GM12875 (cell line): ENCODE data around the gene MAGI1.

Source experiments
- H3K4me3 ChIP-seq: one replicate; pipeline ENCODE4 v1.5.1; 2011; ENCODE audit warnings: low read depth, low read length, control low read depth
- TF ChIP-seq, protein P1 (sequence below): IDR thresholded peaks from 2 replicates; pipeline ENCODE4 v1.5.1; 2011; ENCODE audit warnings: low read depth, mild to moderate bottlenecking, control low read depth, inconsistent platforms, low read length, moderate library complexity, borderline replicate concordance; ENCODE audit not compliant: insufficient read depth

The MAGI1 gene

DNA sequence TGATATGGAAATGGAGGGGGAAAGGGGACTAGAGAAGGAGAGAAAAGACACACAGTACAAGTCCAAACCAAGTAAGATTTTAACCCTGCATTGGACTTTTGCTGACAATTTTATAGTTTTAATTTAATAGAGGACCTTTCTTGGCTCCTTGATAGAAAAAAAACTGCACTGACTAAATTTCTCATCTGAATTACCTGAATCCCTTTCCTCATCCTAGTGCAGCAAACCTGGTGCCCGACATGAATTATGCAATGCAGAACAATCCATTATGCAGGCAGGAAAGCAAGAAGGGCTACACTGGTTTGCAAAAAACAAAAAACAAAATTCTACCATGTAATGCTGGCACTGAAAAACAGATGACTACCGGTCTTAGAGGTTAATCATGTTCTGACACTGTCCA is 15.5 kb downstream of the MAGI1 start:
- H3K4me3 ChIP-seq, result no peak overlapping the region
- TF ChIP-seq, protein P1, sequence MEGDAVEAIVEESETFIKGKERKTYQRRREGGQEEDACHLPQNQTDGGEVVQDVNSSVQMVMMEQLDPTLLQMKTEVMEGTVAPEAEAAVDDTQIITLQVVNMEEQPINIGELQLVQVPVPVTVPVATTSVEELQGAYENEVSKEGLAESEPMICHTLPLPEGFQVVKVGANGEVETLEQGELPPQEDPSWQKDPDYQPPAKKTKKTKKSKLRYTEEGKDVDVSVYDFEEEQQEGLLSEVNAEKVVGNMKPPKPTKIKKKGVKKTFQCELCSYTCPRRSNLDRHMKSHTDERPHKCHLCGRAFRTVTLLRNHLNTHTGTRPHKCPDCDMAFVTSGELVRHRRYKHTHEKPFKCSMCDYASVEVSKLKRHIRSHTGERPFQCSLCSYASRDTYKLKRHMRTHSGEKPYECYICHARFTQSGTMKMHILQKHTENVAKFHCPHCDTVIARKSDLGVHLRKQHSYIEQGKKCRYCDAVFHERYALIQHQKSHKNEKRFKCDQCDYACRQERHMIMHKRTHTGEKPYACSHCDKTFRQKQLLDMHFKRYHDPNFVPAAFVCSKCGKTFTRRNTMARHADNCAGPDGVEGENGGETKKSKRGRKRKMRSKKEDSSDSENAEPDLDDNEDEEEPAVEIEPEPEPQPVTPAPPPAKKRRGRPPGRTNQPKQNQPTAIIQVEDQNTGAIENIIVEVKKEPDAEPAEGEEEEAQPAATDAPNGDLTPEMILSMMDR, result no peak

DNA sequence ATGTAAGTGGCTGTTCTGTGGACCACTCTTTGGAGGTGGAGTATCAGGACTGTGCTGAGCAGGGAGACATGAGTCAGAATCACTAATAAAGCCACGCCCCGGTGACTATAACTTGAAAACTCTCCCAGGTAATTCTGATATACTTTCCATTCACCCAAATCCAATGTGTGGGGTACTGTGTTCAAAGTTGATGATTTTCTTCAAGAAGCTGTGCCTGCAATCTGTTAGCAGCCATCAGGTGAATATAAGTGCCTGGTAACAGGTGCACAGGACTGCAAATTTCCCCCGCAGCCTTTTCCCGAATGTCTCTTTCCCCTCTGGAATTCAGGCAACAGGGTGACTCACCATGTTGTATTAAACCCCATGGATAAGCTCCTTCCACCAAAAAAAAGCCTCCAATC is 17.0 kb downstream of the MAGI1 start:
- TF ChIP-seq, protein P1, result no peak
- H3K4me3 ChIP-seq, result no peak overlapping the region

DNA sequence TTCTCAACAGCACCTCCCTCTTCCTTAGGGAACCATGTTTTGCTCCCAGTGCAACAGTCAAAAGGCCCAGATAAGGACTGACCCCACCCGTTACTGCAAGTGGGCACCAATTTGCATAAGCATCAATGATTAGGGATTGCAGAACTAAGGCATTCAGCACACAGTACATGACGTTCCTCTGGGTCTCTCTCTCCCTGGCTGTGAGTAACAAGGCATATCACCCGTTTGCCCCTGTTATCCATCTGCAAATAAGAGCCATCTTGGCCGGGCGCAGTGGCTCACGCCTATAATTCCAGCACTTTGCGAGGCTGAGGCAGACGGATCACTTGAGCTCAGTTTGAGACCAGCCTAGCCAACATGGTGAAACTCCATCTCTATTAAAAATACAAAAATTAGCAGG is 18.8 kb downstream of the MAGI1 start:
- TF ChIP-seq, protein P1, result no peak
- no peak overlapping the region for H3K4me3 ChIP-seq

DNA sequence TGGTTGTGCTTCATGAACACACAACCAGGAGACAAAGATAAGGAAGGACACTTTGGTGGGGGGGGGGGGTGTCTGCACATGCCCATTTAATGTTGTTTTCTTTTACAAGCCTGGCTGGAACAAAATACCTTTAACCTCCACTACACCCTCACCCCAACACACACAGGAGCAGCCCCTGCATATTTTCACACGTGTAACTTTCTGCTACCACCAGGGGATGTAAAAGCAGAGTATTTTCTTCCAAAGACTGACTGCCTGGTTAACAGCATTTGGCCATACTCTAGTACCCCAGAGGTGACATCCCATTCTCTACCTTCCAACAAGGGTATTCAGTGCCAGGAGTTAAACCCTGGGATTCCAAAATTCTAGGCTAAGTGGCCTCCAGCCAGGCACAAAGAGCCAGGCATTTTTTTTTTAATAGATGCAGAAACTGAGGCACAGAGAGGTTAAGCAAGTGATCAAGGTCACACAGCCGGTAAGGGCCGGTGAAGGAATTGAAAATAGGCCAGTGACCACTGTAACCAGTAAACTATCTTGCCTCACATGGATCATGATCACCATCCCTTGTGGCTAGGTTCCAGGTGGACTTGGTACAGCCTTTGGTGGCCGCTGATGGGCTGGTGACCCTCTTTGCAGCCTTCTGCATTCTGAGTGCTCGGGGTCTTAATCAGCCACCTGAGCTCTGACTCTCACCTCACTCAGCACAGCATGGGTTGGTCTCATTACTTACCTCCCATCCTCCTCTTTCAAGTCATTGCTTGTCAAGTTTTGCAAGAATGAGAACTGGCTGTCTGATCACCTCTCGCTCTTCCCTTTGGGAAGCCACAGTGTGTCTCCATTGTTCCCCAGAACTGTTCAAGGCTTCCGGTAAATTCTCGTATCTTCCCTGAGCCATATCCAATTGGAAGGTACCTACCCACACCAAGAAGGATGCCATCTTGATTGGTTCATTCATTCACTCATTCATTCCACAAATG is 20.4 kb downstream of the MAGI1 start:
- TF ChIP-seq, protein P1, result no peak
- H3K4me3 ChIP-seq, result no peak overlapping the region

DNA sequence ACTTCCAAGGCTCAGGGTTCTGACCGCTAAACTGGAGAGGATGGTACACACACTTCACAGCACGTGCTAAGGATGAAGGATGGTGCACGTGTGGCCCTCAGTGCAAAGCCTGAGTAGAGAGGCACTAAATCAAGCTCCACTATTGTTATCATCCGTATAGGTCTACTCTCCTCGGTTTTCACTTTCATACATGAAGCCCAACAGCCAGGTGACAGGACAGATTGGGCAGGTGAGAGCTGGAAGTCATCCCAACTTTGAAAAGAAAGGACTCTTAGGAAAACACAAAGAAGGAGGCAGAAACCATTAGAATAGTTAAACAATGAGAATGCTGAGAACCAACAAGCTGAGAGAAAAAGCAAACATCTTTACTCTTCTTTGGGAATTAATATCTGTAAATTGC is 21.1 kb downstream of the MAGI1 start:
- no peak overlapping the region for H3K4me3 ChIP-seq
- TF ChIP-seq, protein P1, result no peak

DNA sequence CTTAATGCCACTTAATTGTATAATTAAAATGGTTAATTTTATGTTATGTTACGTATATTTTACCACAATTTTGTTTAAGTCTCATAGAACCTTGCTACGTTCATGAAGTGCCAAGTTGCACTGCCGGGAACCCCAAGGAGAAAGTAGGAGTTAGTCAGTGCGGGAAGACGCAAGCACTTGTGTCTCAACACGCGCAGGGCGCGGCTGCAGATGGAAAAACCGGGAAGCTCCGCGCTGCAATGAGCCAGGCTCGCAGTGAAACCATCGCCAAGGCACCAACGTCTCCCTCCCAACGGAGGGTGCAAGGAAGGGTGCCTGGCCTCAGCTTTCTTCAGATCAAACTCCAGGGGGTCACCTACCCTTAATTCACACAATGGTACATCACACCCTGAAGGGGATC is 21.6 kb downstream of the MAGI1 start:
- no peak overlapping the region for H3K4me3 ChIP-seq
- TF ChIP-seq, protein P1, result no peak

DNA sequence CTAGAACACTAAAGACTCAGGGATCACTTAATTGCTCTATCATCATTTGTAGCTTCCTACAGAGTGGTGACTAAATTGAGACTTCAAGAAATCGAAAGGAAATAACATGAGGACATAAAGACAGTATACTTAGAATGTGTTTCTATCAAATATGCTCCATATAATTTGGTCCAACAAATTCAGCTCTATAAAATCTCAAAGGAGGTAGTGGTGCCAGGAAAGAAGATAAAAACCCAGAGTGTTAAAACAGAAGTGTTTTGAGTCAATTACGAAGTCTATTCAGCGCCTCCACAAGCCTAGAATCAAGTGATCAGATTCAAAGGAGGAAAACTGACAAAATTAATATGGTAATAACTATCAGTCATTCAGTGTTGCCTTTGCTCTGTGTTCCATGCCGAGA is 22.9 kb downstream of the MAGI1 start:
- TF ChIP-seq, protein P1, result no peak
- H3K4me3 ChIP-seq, result no peak overlapping the region
